GM19238 (cell line): ENCODE data around the gene RNF182.
"Not testable (repeated sequence)": the region's sequence is repeated elsewhere in the genome, so short reads cannot be mapped to it uniquely, and the experiment has no call there.

Experiments
- DNase-seq: peaks from one replicate; pipeline ENCODE4 v3.0.0; 2011; ENCODE audit warnings: low spot score; ENCODE audit not compliant: insufficient read length

Gene RNF182

GRCh38 chr6:14001329-14002012 is 76.7 kb downstream of the RNF182 start:
- no peak for DNase-seq

- no peak for DNase-seq
Observed at GRCh38 chr6:14002176-14002947, 77.6 kb downstream of the RNF182 start.

GRCh38 chr6:14004258-14004657 is 79.5 kb downstream of the RNF182 start:
- DNase-seq, result no peak

- no peak for DNase-seq
Observed at GRCh38 chr6:14008809-14009208, 84.1 kb downstream of the RNF182 start.

GRCh38 chr6:14009431-14009830 is 84.7 kb downstream of the RNF182 start:
- no peak for DNase-seq

GRCh38 chr6:14010275-14010674 is 85.5 kb downstream of the RNF182 start:
- DNase-seq, result no peak

GRCh38 chr6:14012313-14013030 is 87.7 kb downstream of the RNF182 start:
- no peak for DNase-seq

- DNase-seq, result no peak
Observed at GRCh38 chr6:14015964-14016363, 91.2 kb downstream of the RNF182 start.

GRCh38 chr6:14016432-14016831 is 91.7 kb downstream of the RNF182 start:
- no peak for DNase-seq

- no peak for DNase-seq
Observed at GRCh38 chr6:14016935-14017625, 92.3 kb downstream of the RNF182 start.

- DNase-seq, result no peak
Observed at GRCh38 chr6:14017626-14018475, 93.1 kb downstream of the RNF182 start.

GRCh38 chr6:14018559-14018958 is 93.8 kb downstream of the RNF182 start:
- DNase-seq, result not testable (repeated sequence)

GRCh38 chr6:14020551-14020950 is 95.8 kb downstream of the RNF182 start:
- no peak for DNase-seq

- no peak for DNase-seq
Observed at GRCh38 chr6:14021449-14021848, 96.7 kb downstream of the RNF182 start.

- DNase-seq, result no peak
Observed at GRCh38 chr6:14022673-14023072, 97.9 kb downstream of the RNF182 start.

- no peak for DNase-seq
Observed at GRCh38 chr6:14023855-14024254, 99.1 kb downstream of the RNF182 start.

GRCh38 chr6:14025160-14025559 is 100.4 kb downstream of the RNF182 start:
- DNase-seq, result no peak

- DNase-seq, result no peak
Observed at GRCh38 chr6:14026831-14027539, 102.2 kb downstream of the RNF182 start.

GRCh38 chr6:14028631-14029030 is 103.9 kb downstream of the RNF182 start:
- no peak for DNase-seq

GRCh38 chr6:14029605-14030004 is 104.9 kb downstream of the RNF182 start:
- DNase-seq, result no peak
